ENCODE measurements around the gene REPIN1.

The REPIN1 gene

DNA sequence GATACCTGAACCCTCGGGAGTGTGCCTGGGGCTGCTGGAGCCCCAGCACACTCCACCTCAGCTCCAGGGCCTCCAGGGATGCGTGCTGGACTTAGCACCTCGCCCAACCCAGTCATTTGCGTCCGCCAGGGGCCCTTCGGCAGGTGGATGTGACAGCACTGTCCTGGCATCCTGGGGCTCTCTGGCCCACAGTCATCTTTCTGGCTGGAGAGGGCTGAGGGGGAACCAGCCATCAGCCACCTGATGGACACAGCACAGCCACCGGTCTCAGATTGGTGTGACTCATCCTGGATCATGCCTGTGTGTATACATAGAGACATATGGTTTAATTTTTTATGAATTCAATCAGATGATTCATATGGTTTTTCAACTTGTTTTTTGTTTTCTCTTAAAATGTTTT, 21.6 kb downstream of the REPIN1 start:
- Histone ChIP-seq H3K4me3 (replicated peaks; ENCODE audit: insufficient read depth, low read length) (no peak overlapping the region), H3K27me3 (ENCODE audit: insufficient read depth, poor library complexity, severe bottlenecking) (no peaks in the 10 kb centered on the region), H3K27ac (replicated peaks) (no peak overlapping the region)
- DNase-seq (ENCODE audit: low read depth in 1 of 2, low spot score in 1 of 2): no peak
- TF ChIP-seq REST (IDR thresholded peaks at IDR 0.05; ENCODE audit: insufficient replicate concordance, low read depth): no peak
- TF ChIP-seq SPI1 (IDR thresholded peaks at IDR 0.05; ENCODE audit: borderline replicate concordance, low read depth): no peak
- no peak for TF ChIP-seq GABPA (IDR thresholded peaks at IDR 0.05; ENCODE audit: low read depth)
- no peak for TF ChIP-seq CTCF (IDR thresholded peaks at IDR 0.05; ENCODE audit: insufficient read depth, low read length)
- no peak for TF ChIP-seq POLR2AphosphoS5 (IDR thresholded peaks at IDR 0.05; ENCODE audit: low read depth)

- no peak overlapping the region for H3K4me3 ChIP-seq (replicated peaks; ENCODE audit: insufficient read depth, low read length)
- TF ChIP-seq SPI1 (IDR thresholded peaks at IDR 0.05; ENCODE audit: borderline replicate concordance, low read depth) (no peak), CTCF (IDR thresholded peaks at IDR 0.05; ENCODE audit: insufficient read depth, low read length) (no peak), POLR2AphosphoS5 (IDR thresholded peaks at IDR 0.05; ENCODE audit: low read depth) (no peak), GABPA (IDR thresholded peaks at IDR 0.05; ENCODE audit: low read depth) (no peak), REST (IDR thresholded peaks at IDR 0.05; ENCODE audit: insufficient replicate concordance, low read depth) (no peak)
- H3K27me3 ChIP-seq (ENCODE audit: insufficient read depth, poor library complexity, severe bottlenecking): no peaks in the 10 kb centered on the region
- DNase-seq (ENCODE audit: low read depth in 1 of 2, low spot score in 1 of 2): no peak
- H3K27ac ChIP-seq (replicated peaks): no peak overlapping the region
Observed at GRCh38 chr7:150393325-150393724, 24.7 kb downstream of the REPIN1 start.

GRCh38 chr7:150396426-150396825, 27.8 kb downstream of the REPIN1 start:
- no peak overlapping the region for H3K27ac ChIP-seq (replicated peaks)
- no peak for TF ChIP-seq POLR2AphosphoS5 (IDR thresholded peaks at IDR 0.05; ENCODE audit: low read depth)
- no peak for TF ChIP-seq CTCF (IDR thresholded peaks at IDR 0.05; ENCODE audit: insufficient read depth, low read length)
- no peak for TF ChIP-seq REST (IDR thresholded peaks at IDR 0.05; ENCODE audit: insufficient replicate concordance, low read depth)
- TF ChIP-seq GABPA (IDR thresholded peaks at IDR 0.05; ENCODE audit: low read depth): no peak
- no peak for TF ChIP-seq SPI1 (IDR thresholded peaks at IDR 0.05; ENCODE audit: borderline replicate concordance, low read depth)
- DNase-seq (ENCODE audit: low read depth in 1 of 2, low spot score in 1 of 2): no peak
- no peak overlapping the region for H3K4me3 ChIP-seq (replicated peaks; ENCODE audit: insufficient read depth, low read length)
- H3K27me3 ChIP-seq (ENCODE audit: insufficient read depth, poor library complexity, severe bottlenecking): no peaks in the 10 kb centered on the region

Measured in HL-60 (cell line).